Gastroesophageal sphincter (tissue), 3 donors: ENCODE data around the gene ATP5F1D.

Experiments used
- EP300 ChIP-seq: sonication (generic); formaldehyde crosslinking; IDR thresholded peaks from one replicate; pipeline ENCODE4 v1.6.1; 2017; ENCODE audit warnings: antibody characterized with exemption, mild to moderate bottlenecking
- POLR2AphosphoS5 ChIP-seq: sonication (generic); formaldehyde crosslinking; IDR thresholded peaks from one replicate; pipeline ENCODE4 v1.6.1; 2017; ENCODE audit warnings: antibody characterized with exemption
- TF ChIP-seq, protein P1 (sequence below), 4 experiments: fragments of 200-600 bp in 2 of 4; fragments of 450-650 bp in 2 of 4; sonication (generic) in 1 of 4; IDR thresholded peaks; one replicate each; pipeline ENCODE4 v1.5.1; 2017 to 2019; ENCODE audit warnings: antibody characterized with exemption in 4 of 4, mild to moderate bottlenecking in 2 of 4, moderate library complexity in 2 of 4

DNA sequence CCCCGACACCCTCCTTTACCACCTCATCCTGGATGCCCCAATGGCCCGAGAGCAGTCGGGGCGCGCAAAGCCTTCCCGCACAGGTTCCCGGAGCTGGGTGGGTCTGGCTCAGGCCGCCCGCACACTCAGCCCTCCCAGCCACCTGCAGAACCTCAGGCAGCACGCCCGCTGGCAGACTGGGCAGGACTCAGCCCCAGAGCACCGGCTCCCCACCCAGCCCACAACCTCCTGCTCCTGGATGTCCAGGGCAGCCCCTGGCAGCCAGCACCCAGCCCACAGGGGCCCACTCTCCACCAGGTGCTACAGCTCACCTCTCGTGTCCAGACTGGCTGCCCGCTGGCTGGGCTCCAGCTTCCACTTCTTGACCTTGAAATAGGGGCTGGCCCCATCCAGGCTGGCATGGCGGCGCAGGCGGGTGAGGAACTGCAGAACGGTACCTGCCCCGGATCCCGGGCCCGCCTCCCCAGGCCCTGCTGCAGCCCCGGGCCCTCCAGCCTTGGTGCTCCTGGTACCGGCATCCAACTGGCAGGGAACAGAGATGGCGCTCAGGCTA lies 8.4 kb upstream of the ATP5F1D start:
- TF ChIP-seq EP300, result no peak
- TF ChIP-seq, protein P1, sequence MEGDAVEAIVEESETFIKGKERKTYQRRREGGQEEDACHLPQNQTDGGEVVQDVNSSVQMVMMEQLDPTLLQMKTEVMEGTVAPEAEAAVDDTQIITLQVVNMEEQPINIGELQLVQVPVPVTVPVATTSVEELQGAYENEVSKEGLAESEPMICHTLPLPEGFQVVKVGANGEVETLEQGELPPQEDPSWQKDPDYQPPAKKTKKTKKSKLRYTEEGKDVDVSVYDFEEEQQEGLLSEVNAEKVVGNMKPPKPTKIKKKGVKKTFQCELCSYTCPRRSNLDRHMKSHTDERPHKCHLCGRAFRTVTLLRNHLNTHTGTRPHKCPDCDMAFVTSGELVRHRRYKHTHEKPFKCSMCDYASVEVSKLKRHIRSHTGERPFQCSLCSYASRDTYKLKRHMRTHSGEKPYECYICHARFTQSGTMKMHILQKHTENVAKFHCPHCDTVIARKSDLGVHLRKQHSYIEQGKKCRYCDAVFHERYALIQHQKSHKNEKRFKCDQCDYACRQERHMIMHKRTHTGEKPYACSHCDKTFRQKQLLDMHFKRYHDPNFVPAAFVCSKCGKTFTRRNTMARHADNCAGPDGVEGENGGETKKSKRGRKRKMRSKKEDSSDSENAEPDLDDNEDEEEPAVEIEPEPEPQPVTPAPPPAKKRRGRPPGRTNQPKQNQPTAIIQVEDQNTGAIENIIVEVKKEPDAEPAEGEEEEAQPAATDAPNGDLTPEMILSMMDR (IDR thresholded peaks at IDR 0.05), result no peak
- no peak for TF ChIP-seq POLR2AphosphoS5
